Fibroblast of villous mesenchyme (primary cell): Measurements from ENCODE around the gene WLS. TPM values are rescaled to one million over a fixed set of nuclear protein-coding genes. Genes with fewer than 3 reads are reported as not detected.

Experiments
- DNase-seq: peaks from one replicate; pipeline ENCODE4 v3.0.0-alpha.2; 2010; ENCODE audit warnings: low read depth
- H3K4me3 ChIP-seq: 2 replicates; pipeline ENCODE4 v1.5.1; 2011; ENCODE audit warnings: low read depth, mild to moderate bottlenecking, low read length
- total RNA-seq: library from RNA; depleted of rRNA; stranded (reverse); fragments of >200 nt; gene quantifications from 2 replicates; pipeline ENCODE4 v1.2.3, GENCODE V29; 2012
- TF ChIP-seq, protein P1 (sequence below): IDR thresholded peaks from 2 replicates; pipeline ENCODE4 v1.5.1; 2012; ENCODE audit warnings: low read depth, mild to moderate bottlenecking, low read length; ENCODE audit not compliant: insufficient read depth

The WLS gene
- total RNA-seq, 1 donor: 66.1 TPM

DNA sequence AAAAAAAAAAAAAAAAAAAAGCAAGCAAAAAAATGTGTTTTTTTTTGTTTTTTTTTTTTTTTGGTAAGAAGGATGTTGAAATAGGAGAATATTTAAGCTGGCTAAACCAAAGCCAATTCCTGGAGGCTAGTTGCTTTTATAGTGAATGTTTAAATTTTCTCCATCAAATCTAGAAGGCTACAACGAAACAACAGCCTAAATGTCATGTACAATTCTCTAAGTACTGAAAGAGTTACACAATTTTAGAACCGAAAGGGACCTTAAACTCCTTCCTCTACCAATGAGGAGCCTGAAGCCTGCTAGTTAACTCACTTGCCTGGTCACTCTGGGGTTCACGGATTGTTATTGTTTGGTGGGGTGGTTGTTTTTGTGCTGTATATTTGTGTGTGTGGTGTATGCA, 3.5 kb downstream of the WLS start:
- peak overlapping the region; percentile 89 for H3K4me3 ChIP-seq
- DNase-seq: peak; percentile 65
- TF ChIP-seq, protein P1, sequence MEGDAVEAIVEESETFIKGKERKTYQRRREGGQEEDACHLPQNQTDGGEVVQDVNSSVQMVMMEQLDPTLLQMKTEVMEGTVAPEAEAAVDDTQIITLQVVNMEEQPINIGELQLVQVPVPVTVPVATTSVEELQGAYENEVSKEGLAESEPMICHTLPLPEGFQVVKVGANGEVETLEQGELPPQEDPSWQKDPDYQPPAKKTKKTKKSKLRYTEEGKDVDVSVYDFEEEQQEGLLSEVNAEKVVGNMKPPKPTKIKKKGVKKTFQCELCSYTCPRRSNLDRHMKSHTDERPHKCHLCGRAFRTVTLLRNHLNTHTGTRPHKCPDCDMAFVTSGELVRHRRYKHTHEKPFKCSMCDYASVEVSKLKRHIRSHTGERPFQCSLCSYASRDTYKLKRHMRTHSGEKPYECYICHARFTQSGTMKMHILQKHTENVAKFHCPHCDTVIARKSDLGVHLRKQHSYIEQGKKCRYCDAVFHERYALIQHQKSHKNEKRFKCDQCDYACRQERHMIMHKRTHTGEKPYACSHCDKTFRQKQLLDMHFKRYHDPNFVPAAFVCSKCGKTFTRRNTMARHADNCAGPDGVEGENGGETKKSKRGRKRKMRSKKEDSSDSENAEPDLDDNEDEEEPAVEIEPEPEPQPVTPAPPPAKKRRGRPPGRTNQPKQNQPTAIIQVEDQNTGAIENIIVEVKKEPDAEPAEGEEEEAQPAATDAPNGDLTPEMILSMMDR: no peak

GRCh38 chr1:68227598-68227997, 4.7 kb downstream of the WLS start:
- DNase-seq: no peak
- TF ChIP-seq, protein P1: no peak
- H3K4me3 ChIP-seq: no peak overlapping the region

GRCh38 chr1:68225781-68226180, 6.5 kb downstream of the WLS start:
- DNase-seq: no peak
- no peak overlapping the region for H3K4me3 ChIP-seq
- TF ChIP-seq, protein P1: no peak

- DNase-seq: no peak
- no peak overlapping the region for H3K4me3 ChIP-seq
- TF ChIP-seq, protein P1: no peak
Observed at GRCh38 chr1:68223687-68224086, 8.6 kb downstream of the WLS start.

GRCh38 chr1:68221980-68222373, 10.3 kb downstream of the WLS start:
- no peak overlapping the region for H3K4me3 ChIP-seq
- peak; percentile 66 for DNase-seq

DNA sequence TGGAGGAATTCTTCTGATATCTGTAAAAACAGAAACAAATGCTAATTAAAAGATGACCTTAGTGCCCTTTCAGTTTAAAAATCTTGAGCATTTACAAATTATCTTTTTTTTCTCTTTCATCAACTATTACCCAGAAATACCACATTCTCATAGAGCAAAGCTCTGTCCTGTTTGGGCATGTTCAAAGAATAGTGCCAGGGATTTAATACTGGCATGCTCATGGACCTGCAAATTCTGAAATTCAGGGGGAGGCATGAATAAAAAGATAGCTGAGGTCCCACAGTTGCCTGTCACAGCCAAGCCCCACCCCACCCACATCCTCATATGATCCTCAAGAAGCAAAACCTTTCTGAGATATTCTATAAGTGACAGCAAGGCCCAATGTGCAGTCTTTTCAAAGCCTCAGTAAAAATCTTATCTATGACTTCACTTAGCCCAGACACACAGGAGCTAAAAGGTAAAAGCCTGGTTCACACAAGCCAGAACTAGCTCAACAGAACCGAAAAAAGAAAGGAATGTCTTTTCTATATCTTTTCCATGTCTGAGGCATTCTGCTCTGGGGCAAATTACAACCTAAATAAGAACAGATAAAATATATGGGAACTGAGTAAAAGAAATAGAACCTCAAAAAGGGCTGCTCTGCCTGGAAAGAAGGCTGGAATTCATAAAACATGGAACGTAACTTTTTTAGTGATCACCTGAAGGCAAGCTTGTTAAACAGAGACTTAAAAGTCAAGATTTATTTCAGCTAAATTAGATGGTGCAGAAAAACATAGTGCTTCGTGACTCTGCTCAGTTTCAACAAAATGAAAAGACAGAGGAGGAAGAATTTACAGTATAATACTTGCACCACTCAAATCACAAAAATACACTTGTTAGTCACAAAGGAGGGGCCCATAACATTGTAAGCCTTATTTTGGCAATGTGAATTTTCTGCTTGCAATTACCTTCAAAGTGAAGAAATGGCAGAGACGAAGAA, 11.0 kb downstream of the WLS start:
- no peak for DNase-seq
- TF ChIP-seq, protein P1: no peak
- no peak overlapping the region for H3K4me3 ChIP-seq

More at GRCh38 chr1:68221980-68222373, 10.3 kb downstream of the WLS start:
- TF ChIP-seq, protein P1: no peak
